Spleen (tissue), 7 donors: ENCODE measurements around the gene FAHD2A.

Experiments used
- CTCF ChIP-seq, 11 experiments: fragments of 200-600 bp in 7 of 11; fragments of 450-650 bp in 4 of 11; sonication (generic) in 4 of 11; IDR thresholded peaks in 8 of 11; conservative IDR thresholded peaks in 3 of 11; 1 replicate in 7 of 11; 2 replicates in 4 of 11; pipeline versions ENCODE4 v1.4.0 to v1.8.0; 2016 to 2021; ENCODE audit warnings: antibody characterized with exemption in 11 of 11, inconsistent platforms in 4 of 11, mild to moderate bottlenecking in 1 of 11
- POLR2A ChIP-seq, 3 donors: fragments of 450-650 bp; IDR thresholded peaks; one replicate each; pipeline ENCODE4 v1.5.1; 2017; ENCODE audit warnings: antibody characterized with exemption in 3 of 3, mild to moderate bottlenecking in 1 of 3
- POLR2AphosphoS5 ChIP-seq, 3 donors: sonication (generic); formaldehyde crosslinking; IDR thresholded peaks; one replicate each; pipeline ENCODE4 v1.5.1; 2017; ENCODE audit warnings: antibody characterized with exemption in 3 of 3
- donor health status: DM: no; HTN: no; CAD: no; lungs with moderate emphysema.
- donor health status: DM: no; HTN: no; CAD: no.
- donor health status: DM: no; HTN: no; CAD: no.

DNA sequence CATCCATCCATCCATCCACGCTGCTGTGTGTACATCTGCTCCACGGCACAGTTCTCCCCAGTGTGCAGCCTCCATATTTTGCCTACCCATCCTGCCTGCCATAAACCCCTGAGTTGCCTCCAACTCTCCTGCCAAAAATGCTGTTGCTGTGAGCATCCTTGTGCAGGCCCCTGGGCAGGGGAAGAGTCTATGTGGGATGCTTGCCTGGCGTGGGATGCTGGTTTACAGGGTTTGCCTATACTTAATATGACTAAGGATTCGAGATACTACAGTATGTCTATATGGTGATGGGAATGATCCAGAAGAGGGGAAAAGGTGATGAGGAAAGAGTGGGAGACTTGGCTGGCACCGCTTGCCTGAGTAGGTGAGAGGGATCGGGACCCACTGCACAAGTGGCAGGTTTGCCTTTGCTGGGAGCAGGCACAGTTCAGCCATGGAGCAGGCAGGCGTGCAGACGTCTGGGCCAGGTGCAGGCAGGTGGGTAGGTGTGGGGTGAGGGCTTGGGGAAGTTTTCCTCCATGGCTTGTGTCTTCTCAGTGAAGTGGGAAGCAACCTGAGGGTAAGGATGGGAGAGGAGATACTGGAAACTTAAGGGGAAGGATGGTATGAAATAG lies 30.2 kb upstream of the FAHD2A start:
- TF ChIP-seq CTCF (IDR thresholded peaks at IDR 0.05 in 8 of 11, conservative IDR thresholded peaks at IDR 0.05 in 3 of 11) = no peak
- no peak for TF ChIP-seq POLR2A (IDR thresholded peaks at IDR 0.05)
- TF ChIP-seq POLR2AphosphoS5 (IDR thresholded peaks at IDR 0.05) = no peak
